ENCODE measurements around the gene NPIPB13.
"Not testable (repeated sequence)": the region's sequence is repeated elsewhere in the genome, so short reads cannot be mapped to it uniquely, and the experiment has no call there.

NPIPB13 gene

GRCh38 chr16:30248379-30248778, at the start of gene NPIPB13:
NPIPB13 (minus strand) TSS chr16:30248479; CDS start chr16:30245573, 2,906 bp downstream.
- not testable (repeated sequence) for DNase-seq

GRCh38 chr16:30282357-30282756, 34.1 kb upstream of the NPIPB13 start:
- DNase-seq: not testable (repeated sequence)

- not testable (repeated sequence) for DNase-seq
These were observed 30.2 kb upstream of the NPIPB13 start for GRCh38 chr16:30278523-30278922.

DNA sequence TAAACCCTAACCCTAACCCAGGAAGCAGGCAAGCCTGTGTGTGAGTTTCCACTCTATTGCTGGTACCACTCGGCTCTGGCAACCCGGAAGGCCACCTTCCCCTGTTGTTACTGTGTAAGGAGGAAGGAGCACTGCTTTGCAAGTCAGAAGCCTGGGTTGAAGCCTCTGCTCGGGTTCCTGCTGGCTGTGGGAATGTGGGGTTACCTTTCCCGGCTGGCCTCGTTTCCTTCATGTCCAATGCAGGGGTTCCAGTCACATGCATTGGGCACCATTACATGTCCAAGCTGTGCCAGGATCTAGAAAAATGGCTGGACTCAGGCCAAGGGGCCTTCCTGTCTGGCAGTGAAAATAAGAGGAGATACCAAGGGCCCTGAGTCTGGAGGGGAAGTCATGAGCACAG, 31.2 kb downstream of the NPIPB13 start:
- not testable (repeated sequence) for DNase-seq

DNA sequence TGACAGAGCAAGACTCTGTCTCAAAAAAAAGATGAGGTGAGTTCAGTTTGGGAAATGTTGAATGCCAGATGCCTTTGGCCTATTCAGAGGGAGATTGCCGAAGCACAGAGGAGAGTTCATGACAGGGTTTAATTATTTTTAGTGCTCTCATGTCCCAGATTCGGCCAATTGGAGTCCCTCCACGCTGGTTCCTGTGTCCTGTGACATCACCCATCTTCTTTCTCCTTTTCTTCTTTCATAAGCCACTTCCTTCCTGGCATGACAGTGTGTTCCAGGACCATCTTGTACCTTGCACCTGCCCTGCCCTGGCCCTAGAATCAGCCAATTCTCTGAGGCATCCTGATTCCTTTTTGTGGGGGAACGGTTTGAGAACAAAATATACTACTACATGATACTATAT, 36.9 kb downstream of the NPIPB13 start:
- not testable (repeated sequence) for DNase-seq

DNA sequence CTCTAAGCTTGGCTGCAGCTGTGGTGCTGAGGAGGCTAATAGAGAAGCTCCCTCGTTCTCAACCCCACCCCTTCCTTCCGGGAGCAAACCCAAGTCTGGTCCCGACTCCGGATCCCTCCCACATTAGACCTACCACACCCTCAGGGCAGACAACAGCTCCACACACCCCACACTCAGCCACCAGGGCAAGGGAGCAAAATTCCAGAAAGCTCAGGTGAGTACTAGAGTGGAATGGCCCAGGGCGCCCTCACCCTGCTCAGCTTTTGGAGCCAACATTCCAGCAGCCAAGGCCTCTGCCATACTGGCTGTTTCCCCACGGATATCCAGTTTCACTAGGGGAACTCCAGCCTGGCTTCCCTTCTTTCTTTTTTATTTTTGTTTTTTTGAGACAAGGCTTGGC, 39.2 kb downstream of the NPIPB13 start:
- not testable (repeated sequence) for DNase-seq

DNA sequence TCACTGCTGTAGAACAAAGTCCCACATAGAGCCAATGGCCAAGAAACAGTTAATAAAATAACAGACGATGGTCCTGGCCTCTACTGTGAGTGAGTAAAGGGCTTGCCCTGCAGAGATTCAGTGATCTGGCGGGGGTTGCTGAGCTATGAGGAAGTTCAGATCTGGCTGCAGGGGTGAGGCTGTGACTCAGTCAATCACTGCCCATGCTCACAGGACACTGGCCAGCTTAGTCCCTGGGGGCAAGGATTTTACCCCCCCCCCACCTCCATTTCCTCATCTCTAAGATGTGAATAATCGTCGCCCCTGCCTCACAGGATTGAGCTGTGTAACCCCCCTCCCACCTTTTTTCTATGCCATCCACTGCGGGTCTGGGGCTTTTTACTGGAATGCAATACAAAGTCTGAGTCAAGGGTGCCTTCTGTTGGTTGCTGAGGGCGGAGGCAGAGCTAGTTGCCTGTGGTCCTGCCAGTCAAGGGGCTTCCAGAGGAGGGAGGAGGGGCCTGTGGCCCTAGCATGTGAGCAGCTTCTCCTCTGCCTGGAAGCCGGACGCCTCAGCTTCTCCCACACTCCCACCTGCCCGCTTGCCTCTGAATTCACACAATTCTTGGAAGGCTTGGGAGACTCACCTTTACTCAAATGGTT, 41.1 kb downstream of the NPIPB13 start:
- not testable (repeated sequence) for DNase-seq

- DNase-seq: not testable (repeated sequence)
These were observed 42.0 kb downstream of the NPIPB13 start for GRCh38 chr16:30206252-30206651.

DNA sequence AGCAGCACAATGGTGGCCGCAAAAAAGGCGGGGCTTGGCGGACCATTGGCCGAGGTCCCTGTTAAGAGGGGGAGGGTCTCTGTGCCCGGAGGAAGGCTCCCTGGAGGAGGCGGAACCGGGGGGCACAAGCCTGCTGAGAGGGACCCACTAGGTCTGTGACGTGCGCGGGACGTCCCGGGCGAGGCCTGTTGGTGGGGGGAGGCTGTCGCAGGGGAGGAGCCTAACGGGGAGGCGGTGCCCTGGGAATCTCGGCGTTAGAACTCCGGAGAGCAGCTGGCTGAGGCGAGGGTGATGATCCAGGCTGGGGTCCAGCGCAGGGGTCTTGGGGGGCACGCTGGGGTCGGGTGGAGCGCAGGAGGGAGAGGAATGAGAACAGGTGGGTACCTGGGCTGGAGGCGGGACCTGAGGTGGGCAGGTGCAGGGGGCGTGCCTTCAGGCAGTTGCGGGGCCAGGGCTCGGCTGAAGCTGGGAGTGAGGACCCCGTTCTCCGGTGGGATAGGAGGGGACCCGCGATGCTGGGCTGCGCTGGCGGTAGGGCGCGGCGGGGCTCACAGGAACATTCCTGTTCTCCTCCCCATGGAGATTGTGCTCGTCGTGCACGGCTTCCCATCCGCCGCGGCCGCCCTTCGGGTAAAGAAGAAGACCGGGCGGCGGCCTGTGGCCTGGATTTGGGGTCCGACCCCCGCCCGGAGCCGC, 42.6 kb downstream of the NPIPB13 start:
- DNase-seq: not testable (repeated sequence)

- not testable (repeated sequence) for DNase-seq
These were observed 48.5 kb downstream of the NPIPB13 start for GRCh38 chr16:30199608-30200343.

DNA sequence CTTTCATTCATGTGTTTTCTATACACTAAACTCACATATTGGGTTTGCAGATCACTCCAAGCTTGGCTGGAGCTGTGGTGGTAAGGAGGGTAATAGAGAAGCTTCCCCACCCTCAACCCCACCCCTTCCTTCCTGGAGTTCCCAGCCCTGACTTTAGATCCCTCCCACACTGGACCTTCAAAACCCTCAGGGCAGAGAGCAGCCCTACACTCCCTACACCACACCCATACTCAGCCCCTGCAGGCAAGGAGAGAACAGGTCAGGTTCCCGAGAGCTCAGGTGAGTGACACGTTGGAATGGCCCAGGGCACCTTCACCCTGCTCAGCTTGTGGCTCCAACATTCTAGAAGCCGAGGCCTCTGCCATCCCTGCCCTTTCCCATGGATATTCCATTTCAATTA, 49.2 kb downstream of the NPIPB13 start, which contains the start of gene SULT1A3:
TSS of gene SULT1A3 (plus strand) at position 207 of the 400 bp plus-strand sequence. CDS start 1,474 bp downstream, outside the sequence.
- DNase-seq: not testable (repeated sequence)
